Spleen (tissue), 11 donors: ENCODE results near the gene WASF2. TPM values are rescaled to one million over a fixed set of nuclear protein-coding genes. Genes with fewer than 3 reads are reported as not detected.

Experiments used
- DNase-seq: peaks from one replicate; pipeline ENCODE4 v3.0.0-alpha.2; 2020
- H3K27ac ChIP-seq, 8 donors: fragments of 200-600 bp; sonication (generic) in 7 of 8; 1 replicate in 4 of 8; 2 replicates in 4 of 8; pipeline versions ENCODE4 v1.5.0 to v1.8.0; 2016 to 2021; ENCODE audit warnings: inconsistent platforms in 4 of 8, mild to moderate bottlenecking in 4 of 8, moderate library complexity in 1 of 8
- H3K27me3 ChIP-seq, 7 donors: fragments of 200-600 bp; sonication (generic) in 6 of 7; replicated peaks in 1 of 7; 1 replicate in 4 of 7; 2 replicates in 3 of 7; pipeline versions ENCODE4 v1.5.0 to v1.8.0; 2016 to 2021; ENCODE audit warnings: inconsistent platforms in 3 of 7, mild to moderate bottlenecking in 1 of 7
- H3K36me3 ChIP-seq, 6 donors: fragments of 200-600 bp; sonication (generic) in 5 of 6; 1 replicate in 4 of 6; 2 replicates in 2 of 6; pipeline versions ENCODE4 v1.5.0 to v1.8.0; 2016 to 2021; ENCODE audit warnings: inconsistent platforms in 2 of 6
- H3K4me1 ChIP-seq, 6 donors: fragments of 200-600 bp; sonication (generic) in 5 of 6; 1 replicate in 3 of 6; 2 replicates in 3 of 6; pipeline versions ENCODE4 v1.5.0 to v1.8.0; 2016 to 2021; ENCODE audit warnings: inconsistent platforms in 3 of 6
- H3K4me3 ChIP-seq, 8 donors: fragments of 200-600 bp; sonication (generic) in 7 of 8; 1 replicate in 4 of 8; 2 replicates in 4 of 8; pipeline versions ENCODE4 v1.5.0 to v1.8.0; 2016 to 2021; ENCODE audit warnings: inconsistent platforms in 4 of 8, mild to moderate bottlenecking in 4 of 8, moderate library complexity in 2 of 8
- H3K9me3 ChIP-seq, 8 donors: fragments of 200-600 bp; sonication (generic) in 7 of 8; 1 replicate in 4 of 8; 2 replicates in 4 of 8; pipeline versions ENCODE4 v1.5.0 to v1.8.0; 2016 to 2021; ENCODE audit warnings: inconsistent platforms in 4 of 8
- CTCF ChIP-seq, 11 experiments: fragments of 200-600 bp in 7 of 11; fragments of 450-650 bp in 4 of 11; sonication (generic) in 4 of 11; IDR thresholded peaks in 8 of 11; conservative IDR thresholded peaks in 3 of 11; 1 replicate in 7 of 11; 2 replicates in 4 of 11; pipeline versions ENCODE4 v1.4.0 to v1.8.0; 2016 to 2021; ENCODE audit warnings: antibody characterized with exemption in 11 of 11, inconsistent platforms in 4 of 11, mild to moderate bottlenecking in 1 of 11
- POLR2A ChIP-seq, 3 donors: fragments of 450-650 bp; IDR thresholded peaks; one replicate each; pipeline ENCODE4 v1.5.1; 2017; ENCODE audit warnings: antibody characterized with exemption in 3 of 3, mild to moderate bottlenecking in 1 of 3
- POLR2AphosphoS5 ChIP-seq, 3 donors: sonication (generic); formaldehyde crosslinking; IDR thresholded peaks; one replicate each; pipeline ENCODE4 v1.5.1; 2017; ENCODE audit warnings: antibody characterized with exemption in 3 of 3
- WGBS, 5 donors: extraction: QIAGEN DNeasy Blood & Tissue Kit in 3 of 5; methylation state at CpG; one replicate each; pipeline versions ENCODE4 v1.1.5 to v1.1.7; 2013 to 2018; 5-methylcytosine and 5-hydroxymethylcytosine counted together
- intact Hi-C: fragments of 100-400 bp; cut with DNase I; formaldehyde crosslinking; loops from one replicate; pipeline ENCODE4 v1.15.0; 2023; ENCODE audit warnings: low total_unique reads
- polyA plus RNA-seq, 3 donors: library from polyadenylated mRNA; stranded (reverse); fragments of 200-250 nt; gene quantifications; one replicate each; pipeline ENCODE4 v1.2.1, GENCODE V29; 2013
- total RNA-seq, 7 donors: library from RNA; depleted of rRNA in 3 of 7; stranded (reverse); fragments of >200 nt in 3 of 7; fragmentation: NEBNext Ultra II Directional in 4 of 7; extraction: Animal tissue kit (Norgen Biotek cat#: 25700) in 4 of 7; gene quantifications; one replicate each; pipeline versions ENCODE4 v1.1.0 to v1.2.1, GENCODE V29; 2016 to 2021
- donor health status: healthy with polysubstance abuse.
- donor health status: DM: no; HTN: no; CAD: no; lungs with moderate emphysema.
- donor health status: DM: no; HTN: no; CAD: no.
- donor health status: Bipolar disorder and iron deficiency.
- donor health status: healthy.
- donor health status: DM: no; HTN: no; CAD: no.
- donor health status: DM: yes; HTN: yes; CAD: no.

Gene WASF2
- total and polyA plus RNA-seq, 10 donors: 17.2 to 196 (median 95.6) TPM

- peak overlapping the region in 2 of 8 donors; percentile 5 to 22 for H3K4me3 ChIP-seq
- peaks cover 0 to 27% (median 11%) of the 10 kb centered on the region in 6 donors for H3K36me3 ChIP-seq
Measured at GRCh38 chr1:27430903-27431600, 58.9 kb downstream of the WASF2 start.

GRCh38 chr1:27429029-27429425 lies 60.9 kb downstream of the WASF2 start:
- no peak for DNase-seq
- 16 to 38% (median 20%) methylated on average over 2 of the region's 2 CpGs for WGBS, 5 donors
- Histone ChIP-seq H3K27ac (peak overlapping the region; percentile 49 to 90 (median 79)), H3K27me3 (no peaks in the 10 kb centered on the region), H3K9me3 (no peaks in the 10 kb centered on the region), H3K36me3 (peaks cover 0 to 47% (median 19%) of the 10 kb centered on the region in 6 donors), H3K4me3 (peak overlapping the region in 2 of 8 donors; percentile 17 to 45), H3K4me1 (peaks cover 63 to 100% (median 89%) of the 10 kb centered on the region in 6 donors)
- no peak for TF ChIP-seq POLR2AphosphoS5 (IDR thresholded peaks at IDR 0.05)
- TF ChIP-seq CTCF (IDR thresholded peaks at IDR 0.05 in 8 of 11, conservative IDR thresholded peaks at IDR 0.05 in 3 of 11): no peak
- TF ChIP-seq POLR2A (IDR thresholded peaks at IDR 0.05): no peak
- intact Hi-C loops: loop anchor here (10.0 kb wide), 1 partner anchor 46 kb away; no protein-coding TSS in a partner anchor

More at GRCh38 chr1:27430903-27431600, 58.9 kb downstream of the WASF2 start:
- Histone ChIP-seq H3K4me1 (peaks cover 72 to 100% (median 98%) of the 10 kb centered on the region in 6 donors), H3K27ac (peak overlapping the region; percentile 49 to 90 (median 79)), H3K27me3 (no peaks in the 10 kb centered on the region), H3K9me3 (no peaks in the 10 kb centered on the region)
- TF ChIP-seq CTCF (IDR thresholded peaks at IDR 0.05 in 8 of 11, conservative IDR thresholded peaks at IDR 0.05 in 3 of 11): no peak
- TF ChIP-seq POLR2AphosphoS5 (IDR thresholded peaks at IDR 0.05): peak in 1 of 3 donors; percentile 60
- no peak for TF ChIP-seq POLR2A (IDR thresholded peaks at IDR 0.05)
- DNase-seq: no peak
- 0 to 2% (median 0%) methylated on average over 1 of the region's 1 CpG for WGBS, 5 donors
- intact Hi-C loops: no loop called here

- Histone ChIP-seq H3K4me3 (peak overlapping the region in 4 of 8 donors; percentile 17 to 45 (median 19)), H3K36me3 (peaks cover 0 to 52% (median 19%) of the 10 kb centered on the region in 6 donors), H3K27me3 (no peaks in the 10 kb centered on the region), H3K27ac (peak overlapping the region; percentile 39 to 90 (median 74)), H3K9me3 (no peaks in the 10 kb centered on the region), H3K4me1 (peaks cover 58 to 100% (median 88%) of the 10 kb centered on the region in 6 donors)
- intact Hi-C loops: loop anchor here (10.0 kb wide), 1 partner anchor 46 kb away; no protein-coding TSS in a partner anchor
- no peak for DNase-seq
- 18 to 37% (median 26%) methylated on average over 16 to 17 of the region's 17 CpGs for WGBS, 5 donors
- TF ChIP-seq POLR2A (IDR thresholded peaks at IDR 0.05) (no peak), CTCF (IDR thresholded peaks at IDR 0.05 in 8 of 11, conservative IDR thresholded peaks at IDR 0.05 in 3 of 11) (no peak), POLR2AphosphoS5 (IDR thresholded peaks at IDR 0.05) (peak in 1 of 3 donors; percentile 43)
Measured at GRCh38 chr1:27428316-27429028, 61.5 kb downstream of the WASF2 start.
